ENCODE measurements around the gene SSBP3.

DNA sequence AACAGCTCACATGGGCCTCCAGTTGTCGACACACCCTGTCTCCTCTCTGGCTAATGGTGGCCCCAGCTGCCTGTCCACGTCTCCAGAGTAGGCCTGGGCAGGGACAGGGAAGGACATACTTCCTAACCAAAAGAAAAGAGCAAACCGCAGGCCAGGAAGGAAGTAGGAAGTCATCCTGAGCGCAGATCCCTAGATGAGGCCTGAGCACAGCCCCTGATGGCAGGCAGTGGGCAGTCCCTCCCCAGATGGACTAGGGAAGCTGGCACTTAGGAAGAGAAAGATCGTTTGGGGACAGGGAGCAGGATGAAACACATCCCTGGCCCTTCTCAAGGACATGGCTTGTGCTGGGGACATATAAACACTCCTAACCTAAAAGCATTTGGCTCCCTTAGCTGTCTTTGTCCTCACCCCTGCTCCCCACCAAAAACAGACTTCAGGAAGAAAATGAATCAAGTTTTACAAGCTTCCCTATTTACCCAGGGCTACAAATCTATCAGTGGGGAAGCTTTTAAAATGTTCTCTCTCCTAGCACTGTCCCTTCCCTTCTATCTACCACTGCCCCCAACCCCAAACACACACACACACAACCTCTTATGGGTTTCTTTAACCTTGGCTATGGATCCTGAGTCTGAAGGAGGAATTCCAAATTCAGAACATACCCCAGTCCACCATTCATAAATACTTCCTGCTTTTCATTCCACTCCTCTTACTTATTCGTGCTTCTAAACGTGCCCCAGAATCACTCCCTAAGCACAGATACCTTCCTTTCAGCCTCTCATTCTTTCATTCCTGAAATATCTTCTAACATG, 21.1 kb downstream of the SSBP3 start:
- TF ChIP-seq POLR2A (IDR thresholded peaks at IDR 0.05; ENCODE audit: low read depth, low read length): no peak
- TF ChIP-seq TAF1 (IDR thresholded peaks at IDR 0.05; ENCODE audit: low read depth, low read length): no peak
- no peak for TF ChIP-seq POLR2AphosphoS5 (IDR thresholded peaks at IDR 0.05; ENCODE audit: low read depth, low read length)
- TF ChIP-seq POU2F2 (IDR thresholded peaks at IDR 0.05; ENCODE audit: low read depth, low read length): no peak
- no peak for TF ChIP-seq SPI1 (IDR thresholded peaks at IDR 0.05; ENCODE audit: low read depth, low read length)
